Esophagus squamous epithelium (tissue), 5 donors: Measurements from ENCODE around the gene NUP210L. TPM values are rescaled to one million over a fixed set of nuclear protein-coding genes. Genes with fewer than 3 reads are reported as not detected.

Experiments
- DNase-seq: peaks from one replicate; lab custom pipeline; 2025; lab: John Stamatoyannopoulos, UW
- H3K27ac ChIP-seq, 4 donors: fragments of 200-600 bp; sonication (generic); one replicate each; pipeline ENCODE4 v1.5.1; 2016 to 2019; ENCODE audit warnings: mild to moderate bottlenecking in 1 of 4
- H3K27me3 ChIP-seq, 4 donors: fragments of 200-600 bp; sonication (generic); 1 replicate in 3 of 4; 2 replicates in 1 of 4; pipeline versions ENCODE4 v1.5.1 to v1.6.0; 2017 to 2021; ENCODE audit warnings: antibody characterized with exemption in 1 of 4
- H3K36me3 ChIP-seq, 3 donors: fragments of 200-600 bp; sonication (generic); one replicate each; pipeline ENCODE4 v1.5.1; 2016 to 2019
- H3K4me1 ChIP-seq, 3 donors: fragments of 200-600 bp; sonication (generic); one replicate each; pipeline ENCODE4 v1.5.1; 2017 to 2019
- H3K4me3 ChIP-seq, 4 donors: fragments of 200-600 bp; sonication (generic); 1 replicate in 3 of 4; 2 replicates in 1 of 4; pipeline ENCODE4 v1.5.1; 2016 to 2019; ENCODE audit warnings: mild to moderate bottlenecking in 2 of 4, moderate library complexity in 1 of 4
- H3K9me3 ChIP-seq, 3 donors: fragments of 200-600 bp; sonication (generic); one replicate each; pipeline ENCODE4 v1.5.1; 2016 to 2019
- POLR2A ChIP-seq, 4 donors: fragments of 450-650 bp; IDR thresholded peaks; one replicate each; pipeline ENCODE4 v1.6.1; 2017; ENCODE audit warnings: antibody characterized with exemption in 4 of 4, mild to moderate bottlenecking in 4 of 4, moderate library complexity in 3 of 4
- WGBS, 2 donors: methylation state at CpG; one replicate each; pipeline ENCODE4 v1.1.5; 2018; 5-methylcytosine and 5-hydroxymethylcytosine counted together
- intact Hi-C: fragments of 100-400 bp; cut with DNase I; formaldehyde crosslinking; loops from one replicate; pipeline ENCODE4 v1.15.0; 2022
- total RNA-seq, 4 donors: library from RNA; depleted of rRNA; stranded (reverse); fragments of >200 nt; gene quantifications; one replicate each; pipeline ENCODE4 v1.1.0, GENCODE V29; 2016
- TF ChIP-seq, protein P1 (sequence below), 6 experiments: fragments of 450-650 bp in 4 of 6; fragments of 200-600 bp in 2 of 6; sonication (generic) in 2 of 6; IDR thresholded peaks; one replicate each; pipeline ENCODE4 v1.5.1; 2016 to 2019; ENCODE audit warnings: antibody characterized with exemption in 6 of 6, mild to moderate bottlenecking in 4 of 6, moderate library complexity in 4 of 6
- donor health status: DM: yes; HTN: yes; CAD: no.

Gene NUP210L
- total RNA-seq, 4 donors from 2014 or later: 0.09 to 0.19 TPM; not detected in 2

DNA sequence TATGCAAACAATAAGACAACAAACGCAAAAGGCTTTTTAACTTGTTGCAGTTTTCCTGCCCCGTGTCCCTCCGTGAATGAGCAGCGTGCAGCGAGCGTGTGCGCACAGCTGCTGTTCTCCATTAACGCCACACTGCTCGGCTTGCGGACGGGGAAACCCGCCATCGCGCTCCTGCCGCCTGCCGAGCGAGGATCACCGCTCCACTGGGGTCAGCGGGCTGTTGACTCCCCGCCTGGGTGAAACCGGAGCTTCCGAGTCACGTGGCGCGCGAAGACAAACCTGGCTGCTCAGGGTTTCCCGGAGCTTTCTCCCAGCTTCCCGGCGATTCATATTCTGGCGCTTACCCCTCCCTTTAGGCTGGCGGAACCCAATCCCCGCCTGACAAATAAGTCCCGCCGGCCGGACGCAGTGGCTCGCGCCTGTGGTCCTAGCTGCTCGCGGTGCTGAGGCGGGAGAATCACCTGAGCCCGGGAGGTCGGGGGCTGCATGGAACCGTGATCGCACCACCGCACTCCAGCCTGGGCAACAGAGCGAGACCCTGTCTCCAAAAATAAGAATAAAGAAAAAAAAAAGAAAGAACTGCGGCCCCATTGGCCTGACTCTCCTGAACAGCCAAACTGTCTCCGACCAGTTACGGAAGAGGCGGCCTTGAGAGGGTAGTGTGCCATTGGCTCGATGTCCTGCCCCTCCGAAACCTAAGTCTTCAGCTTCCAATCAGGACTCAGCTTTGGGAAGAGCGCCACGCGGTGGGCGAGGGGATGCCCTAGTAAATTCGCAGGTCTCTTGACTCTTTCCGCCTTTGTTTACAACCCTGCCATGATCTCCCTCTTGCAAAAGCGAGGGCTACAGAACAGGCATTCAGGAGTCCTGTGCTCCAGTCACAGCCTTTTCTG is 187.5 kb downstream of the NUP210L start, which contains the start of gene CREB3L4:
Gene CREB3L4, plus strand, starts transcription at position 796 of the 893 bp plus-strand sequence. CDS start 624 bp downstream, outside the sequence.
- Histone ChIP-seq H3K4me1 (peaks cover 16 to 56% (median 29%) of the 10 kb centered on the region in 3 donors), H3K9me3 (no peaks in the 10 kb centered on the region), H3K36me3 (peaks cover 0 to under 1% (median 0%) of the 10 kb centered on the region in 3 donors), H3K27ac (peak within 1 kb of the TSS; percentile 92 to 93 (median 92)), H3K4me3 (peak within 1 kb of the TSS; percentile 53 to 77 (median 60)), H3K27me3 (no peaks in the 10 kb centered on the region)
- DNase-seq: peak; percentile 57
- 0% methylated on average over 28 to 44 of the region's 60 CpGs for WGBS, 2 donors
- intact Hi-C loops: no loop called here
- TF ChIP-seq, protein P1, sequence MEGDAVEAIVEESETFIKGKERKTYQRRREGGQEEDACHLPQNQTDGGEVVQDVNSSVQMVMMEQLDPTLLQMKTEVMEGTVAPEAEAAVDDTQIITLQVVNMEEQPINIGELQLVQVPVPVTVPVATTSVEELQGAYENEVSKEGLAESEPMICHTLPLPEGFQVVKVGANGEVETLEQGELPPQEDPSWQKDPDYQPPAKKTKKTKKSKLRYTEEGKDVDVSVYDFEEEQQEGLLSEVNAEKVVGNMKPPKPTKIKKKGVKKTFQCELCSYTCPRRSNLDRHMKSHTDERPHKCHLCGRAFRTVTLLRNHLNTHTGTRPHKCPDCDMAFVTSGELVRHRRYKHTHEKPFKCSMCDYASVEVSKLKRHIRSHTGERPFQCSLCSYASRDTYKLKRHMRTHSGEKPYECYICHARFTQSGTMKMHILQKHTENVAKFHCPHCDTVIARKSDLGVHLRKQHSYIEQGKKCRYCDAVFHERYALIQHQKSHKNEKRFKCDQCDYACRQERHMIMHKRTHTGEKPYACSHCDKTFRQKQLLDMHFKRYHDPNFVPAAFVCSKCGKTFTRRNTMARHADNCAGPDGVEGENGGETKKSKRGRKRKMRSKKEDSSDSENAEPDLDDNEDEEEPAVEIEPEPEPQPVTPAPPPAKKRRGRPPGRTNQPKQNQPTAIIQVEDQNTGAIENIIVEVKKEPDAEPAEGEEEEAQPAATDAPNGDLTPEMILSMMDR (IDR thresholded peaks at IDR 0.05): peak in 4 of 6 experiments; percentile 13 to 39 (median 24)
- TF ChIP-seq POLR2A (IDR thresholded peaks at IDR 0.05): peak in 3 of 4 donors; percentile 49 to 81 (median 80)

DNA sequence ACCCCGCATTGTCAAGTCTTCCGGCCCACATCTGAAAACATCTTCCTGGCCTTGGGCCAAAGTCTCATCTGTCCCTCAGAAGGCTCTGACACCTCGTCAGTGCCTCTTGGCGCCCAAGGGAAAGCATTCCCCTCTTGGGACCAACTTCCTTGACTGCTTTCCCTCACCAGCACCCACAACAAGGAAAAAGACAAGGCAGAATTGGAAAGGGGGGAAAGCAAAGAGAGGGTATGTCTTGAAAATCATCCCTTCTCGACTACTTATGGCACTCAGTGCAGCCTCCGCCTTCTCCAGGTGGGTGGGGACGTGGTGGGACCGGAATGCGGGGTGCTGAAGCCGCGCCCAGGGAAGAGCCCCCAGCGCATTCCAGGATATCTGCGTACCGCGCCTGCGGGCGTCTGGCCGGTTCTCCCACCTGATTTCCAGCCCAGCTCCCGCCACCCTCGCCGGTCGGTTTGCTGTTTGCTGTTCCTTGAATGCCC is 191.0 kb downstream of the NUP210L start:
- 0% methylated on average over 6 to 20 of the region's 22 CpGs for WGBS, 2 donors
- H3K4me3 ChIP-seq: peak overlapping the region; percentile 60 to 85 (median 70)
- peaks cover 24 to 88% (median 45%) of the 10 kb centered on the region in 3 donors for H3K4me1 ChIP-seq
- H3K36me3 ChIP-seq: peaks cover 8 to 26% (median 9%) of the 10 kb centered on the region in 3 donors
- TF ChIP-seq, protein P1 (IDR thresholded peaks at IDR 0.05): no peak
- no peak for TF ChIP-seq POLR2A (IDR thresholded peaks at IDR 0.05)
- no peak for DNase-seq
- no peaks in the 10 kb centered on the region for H3K27me3 ChIP-seq
- H3K9me3 ChIP-seq: no peaks in the 10 kb centered on the region
- peak overlapping the region; percentile 94 to 98 (median 96) for H3K27ac ChIP-seq
- intact Hi-C loops: no loop called here

DNA sequence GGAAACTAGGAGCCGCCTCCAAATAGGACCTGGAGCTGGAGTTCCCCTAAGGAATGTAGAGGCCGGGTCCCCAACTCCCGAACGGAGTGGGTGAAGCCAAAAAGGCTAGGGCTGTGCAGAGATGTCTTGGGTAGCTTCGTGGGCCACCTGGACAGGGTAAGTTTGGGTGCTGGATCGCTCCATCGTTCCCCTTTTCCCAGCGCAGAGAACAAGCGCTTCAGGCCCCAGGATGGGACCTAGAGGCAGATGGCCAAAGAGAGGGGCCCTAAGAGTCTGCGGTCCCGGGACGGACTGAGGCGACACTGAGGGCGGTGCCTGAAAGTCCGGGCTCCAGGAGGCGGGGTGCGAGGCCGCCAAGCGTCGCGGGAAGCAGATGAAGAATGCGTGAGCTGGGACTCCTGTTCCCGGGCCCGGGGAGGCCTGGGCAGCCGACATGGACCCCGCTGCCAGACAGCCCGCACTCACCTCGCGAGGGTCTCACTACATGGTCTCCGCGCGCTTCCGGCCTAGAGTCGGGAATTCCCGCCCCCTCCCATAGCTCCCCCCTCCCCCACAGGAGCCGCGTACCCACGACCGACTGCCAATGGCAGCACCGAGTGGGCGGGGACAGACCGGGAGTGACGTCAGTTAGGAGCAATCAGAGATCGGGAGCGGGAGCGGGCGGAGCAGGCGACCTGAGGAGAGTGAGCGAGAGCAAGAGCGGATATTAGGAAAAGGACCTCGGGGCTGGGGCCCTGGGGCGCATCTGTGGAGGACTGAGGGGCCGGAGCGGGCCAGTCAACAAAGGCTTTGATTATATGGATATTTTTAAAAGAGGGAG is 191.6 kb downstream of the NUP210L start, which contains the start of gene SLC39A1:
Gene SLC39A1, minus strand, starts transcription at position 508 of the 820 bp plus-strand sequence. CDS start 822 bp downstream, outside the sequence.
- intact Hi-C loops: no loop called here
- Histone ChIP-seq H3K27ac (peak within 1 kb of the TSS; percentile 94 to 98 (median 96)), H3K27me3 (no peaks in the 10 kb centered on the region), H3K4me3 (peak within 1 kb of the TSS; percentile 60 to 85 (median 70)), H3K4me1 (peaks cover 26 to 84% (median 41%) of the 10 kb centered on the region in 3 donors), H3K9me3 (no peaks in the 10 kb centered on the region), H3K36me3 (peaks cover 8 to 26% (median 9%) of the 10 kb centered on the region in 3 donors)
- peak in 3 of 4 donors; percentile 40 to 71 (median 69) for TF ChIP-seq POLR2A (IDR thresholded peaks at IDR 0.05)
- TF ChIP-seq, protein P1 (IDR thresholded peaks at IDR 0.05): no peak
- DNase-seq: peak; percentile 80
- 0% methylated on average over 5 to 14 of the region's 54 CpGs for WGBS, 2 donors

DNA sequence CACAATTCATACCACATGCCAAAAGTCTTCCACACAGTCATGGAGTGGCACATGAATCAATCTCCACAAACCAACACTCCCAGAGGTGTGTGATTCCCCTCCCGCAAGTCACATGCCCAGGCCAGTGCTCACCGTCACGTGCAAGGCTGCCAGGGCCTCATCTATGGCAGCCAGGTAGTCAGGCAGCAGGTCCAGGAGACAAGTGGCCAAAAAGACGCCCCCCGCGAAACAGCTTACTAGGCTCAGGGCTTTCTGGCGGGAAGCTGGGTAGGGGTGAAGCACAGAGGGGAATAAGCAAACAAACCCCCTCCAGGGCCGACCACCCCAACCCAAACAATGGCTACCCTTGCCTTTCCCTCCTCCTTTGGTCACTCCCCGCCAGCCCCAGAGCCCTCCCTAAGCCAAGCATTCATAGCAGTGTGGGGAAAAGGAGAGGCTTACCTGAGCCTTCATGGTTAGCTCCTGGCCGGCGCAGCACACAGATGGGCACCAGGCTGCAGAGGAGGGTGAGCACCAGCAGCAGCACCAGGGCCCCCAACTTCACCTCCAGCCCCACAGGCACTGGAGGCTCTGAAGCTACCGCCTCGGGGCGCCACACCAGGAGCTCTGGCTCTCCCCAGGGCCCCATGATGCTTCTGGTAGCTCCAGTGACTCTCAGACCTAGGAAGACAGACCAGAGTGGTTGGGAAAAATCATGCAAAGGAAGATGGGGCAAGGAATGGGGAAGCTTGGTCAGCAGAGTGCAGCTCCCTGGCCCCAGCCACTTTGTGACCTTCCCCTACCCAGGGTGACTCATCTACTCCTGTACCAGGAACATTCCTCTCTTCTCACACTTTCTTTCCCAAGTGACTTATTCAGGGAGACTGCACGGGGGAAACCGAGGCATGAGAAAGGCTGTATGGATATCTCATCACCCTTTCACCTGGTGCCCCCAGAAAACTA is 192.5 kb downstream of the NUP210L start:
- Histone ChIP-seq H3K4me3 (peak overlapping the region; percentile 60 to 85 (median 70)), H3K27ac (peak overlapping the region; percentile 94 to 98 (median 96)), H3K27me3 (no peaks in the 10 kb centered on the region), H3K9me3 (no peaks in the 10 kb centered on the region), H3K4me1 (peaks cover 28 to 83% (median 40%) of the 10 kb centered on the region in 3 donors), H3K36me3 (peaks cover 8 to 26% (median 9%) of the 10 kb centered on the region in 3 donors)
- 42 to 54% methylated on average over 3 to 8 of the region's 16 CpGs for WGBS, 2 donors
- TF ChIP-seq, protein P1 (IDR thresholded peaks at IDR 0.05): no peak
- no peak for TF ChIP-seq POLR2A (IDR thresholded peaks at IDR 0.05)
- intact Hi-C loops: no loop called here
- no peak for DNase-seq
